HG02610 (cell line): ENCODE data around the gene DDOST.

Experiments
- ATAC-seq: cut with Tn5 transposase; IDR thresholded peaks from one replicate; pipeline ENCODE4 v1.9.1; 2021; ENCODE audit warnings: mild to moderate bottlenecking, moderate library complexity; ENCODE audit not compliant: unreplicated experiment

Gene DDOST

GRCh38 chr1:20661207-20662109 is at the start of gene DDOST:
TSS of gene DDOST (minus strand) at chr1:20661369. CDS start at chr1:20661350, 19 bp downstream.
- ATAC-seq = peak; percentile 93

- ATAC-seq = no peak
These were observed 49.5 kb upstream of the DDOST start for GRCh38 chr1:20710469-20711284.

GRCh38 chr1:20709868-20710267 is 48.7 kb upstream of the DDOST start:
- no peak for ATAC-seq

- ATAC-seq = no peak
These were observed 47.7 kb upstream of the DDOST start for GRCh38 chr1:20708891-20709290.

GRCh38 chr1:20708057-20708456 is 46.9 kb upstream of the DDOST start:
- no peak for ATAC-seq

GRCh38 chr1:20706841-20707240 is 45.7 kb upstream of the DDOST start:
- ATAC-seq = no peak

- no peak for ATAC-seq
These were observed 44.1 kb upstream of the DDOST start for GRCh38 chr1:20705203-20705755.

GRCh38 chr1:20704390-20705202 is 43.4 kb upstream of the DDOST start:
- ATAC-seq = no peak

GRCh38 chr1:20703124-20703756 is 42.1 kb upstream of the DDOST start:
- no peak for ATAC-seq

- no peak for ATAC-seq
These were observed 41.2 kb upstream of the DDOST start for GRCh38 chr1:20702416-20702815.

GRCh38 chr1:20701847-20702246 is 40.7 kb upstream of the DDOST start:
- ATAC-seq = no peak

GRCh38 chr1:20701446-20701845 is 40.3 kb upstream of the DDOST start:
- ATAC-seq = no peak

- no peak for ATAC-seq
These were observed 39.6 kb upstream of the DDOST start for GRCh38 chr1:20700636-20701215.

GRCh38 chr1:20699558-20699957 is 38.4 kb upstream of the DDOST start:
- no peak for ATAC-seq

GRCh38 chr1:20698195-20698910 is 37.2 kb upstream of the DDOST start:
- no peak for ATAC-seq

GRCh38 chr1:20697563-20697962 is 36.4 kb upstream of the DDOST start:
- ATAC-seq = no peak

GRCh38 chr1:20696397-20697333 is 35.5 kb upstream of the DDOST start:
- peak; percentile 69 for ATAC-seq

GRCh38 chr1:20695515-20695914 is 34.3 kb upstream of the DDOST start:
- no peak for ATAC-seq
